HepG2 (cell line): ENCODE measurements around the gene DPEP3.

Experiments used
- CENPX ChIP-seq: sonication (generic); formaldehyde crosslinking; IDR thresholded peaks from 2 replicates; pipeline ENCODE4 v1.9.0; 2021; ENCODE audit warnings: mild to moderate bottlenecking, missing genetic modification reagents, moderate library complexity
- FIP1L1 ChIP-seq: fragments of 200-400 bp; formaldehyde crosslinking; IDR thresholded peaks from 2 replicates; pipeline ENCODE4 v1.6.1; 2018; ENCODE audit warnings: low read depth, mild to moderate bottlenecking, low read length, moderate library complexity, borderline replicate concordance; ENCODE audit not compliant: insufficient read depth
- KLF6 ChIP-seq: IDR thresholded peaks from 2 replicates; pipeline ENCODE4 v1.8.0; 2016; ENCODE audit warnings: missing biosample characterization, missing genetic modification reagents
- MXI1 ChIP-seq: IDR thresholded peaks from 3 replicates; pipeline ENCODE4 v1.6.1; 2012; ENCODE audit warnings: low read depth, low read length, inconsistent platforms, borderline replicate concordance
- RAD21 ChIP-seq: fragments of 450-650 bp; formaldehyde crosslinking; IDR thresholded peaks from 2 replicates; pipeline ENCODE4 v1.5.0; 2020; ENCODE audit warnings: mild to moderate bottlenecking
- ZNF282 ChIP-seq: fragments of 450-650 bp; IDR thresholded peaks from 2 replicates; pipeline ENCODE4 v1.6.1; 2018; ENCODE audit not compliant: partially characterized antibody
- ZNF354B ChIP-seq: sonication (generic); formaldehyde crosslinking; IDR thresholded peaks from 2 replicates; pipeline ENCODE4 v1.8.0; 2022; ENCODE audit warnings: mild to moderate bottlenecking, missing genetic modification reagents
- ZNF746 ChIP-seq: sonication (generic); formaldehyde crosslinking; IDR thresholded peaks from 2 replicates; pipeline ENCODE4 v1.8.0; 2022; ENCODE audit warnings: mild to moderate bottlenecking, missing genetic modification reagents
- TF ChIP-seq, protein P1 (sequence below): IDR thresholded peaks from 2 replicates; pipeline ENCODE4 v1.6.1; 2012; ENCODE audit warnings: inconsistent platforms
- TF ChIP-seq, protein P2 (sequence below), 2 experiments: IDR thresholded peaks; 2 replicates each; pipeline ENCODE4 v1.6.1; 2011 to 2012; ENCODE audit warnings: low read length in 2 of 2, borderline replicate concordance in 1 of 2, low read depth in 1 of 2, mild to moderate bottlenecking in 1 of 2, moderate library complexity in 1 of 2

DNA sequence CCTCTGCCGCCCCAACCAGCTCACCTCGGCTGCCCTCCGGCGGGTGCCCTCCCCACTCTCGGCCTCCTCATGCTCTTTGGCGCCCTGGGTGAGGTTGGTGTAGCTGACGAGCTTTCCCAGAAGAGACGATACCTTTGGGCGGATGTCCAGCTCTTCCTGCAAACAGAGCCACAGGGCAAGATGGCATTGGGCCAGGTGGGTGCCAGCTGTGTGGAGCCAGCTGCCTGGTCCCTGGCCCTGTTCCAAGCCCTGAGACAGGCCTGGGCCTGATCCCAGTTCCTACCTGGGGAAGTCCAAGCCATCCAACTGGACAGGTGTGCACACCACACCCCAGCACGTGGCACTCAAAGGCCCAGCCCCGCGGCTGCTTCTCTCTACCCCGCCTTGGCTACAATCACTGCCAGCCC, 18.7 kb downstream of the DPEP3 start:
- TF ChIP-seq CENPX (CRISPR knock-in tag): no peak
- TF ChIP-seq, protein P1, sequence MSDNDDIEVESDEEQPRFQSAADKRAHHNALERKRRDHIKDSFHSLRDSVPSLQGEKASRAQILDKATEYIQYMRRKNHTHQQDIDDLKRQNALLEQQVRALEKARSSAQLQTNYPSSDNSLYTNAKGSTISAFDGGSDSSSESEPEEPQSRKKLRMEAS: no peak
- no peak for TF ChIP-seq RAD21
- no peak for TF ChIP-seq MXI1
- TF ChIP-seq ZNF354B: no peak
- TF ChIP-seq KLF6: no peak
- TF ChIP-seq ZNF282: no peak
- TF ChIP-seq ZNF746 (CRISPR knock-in tag): no peak
- TF ChIP-seq, protein P2, sequence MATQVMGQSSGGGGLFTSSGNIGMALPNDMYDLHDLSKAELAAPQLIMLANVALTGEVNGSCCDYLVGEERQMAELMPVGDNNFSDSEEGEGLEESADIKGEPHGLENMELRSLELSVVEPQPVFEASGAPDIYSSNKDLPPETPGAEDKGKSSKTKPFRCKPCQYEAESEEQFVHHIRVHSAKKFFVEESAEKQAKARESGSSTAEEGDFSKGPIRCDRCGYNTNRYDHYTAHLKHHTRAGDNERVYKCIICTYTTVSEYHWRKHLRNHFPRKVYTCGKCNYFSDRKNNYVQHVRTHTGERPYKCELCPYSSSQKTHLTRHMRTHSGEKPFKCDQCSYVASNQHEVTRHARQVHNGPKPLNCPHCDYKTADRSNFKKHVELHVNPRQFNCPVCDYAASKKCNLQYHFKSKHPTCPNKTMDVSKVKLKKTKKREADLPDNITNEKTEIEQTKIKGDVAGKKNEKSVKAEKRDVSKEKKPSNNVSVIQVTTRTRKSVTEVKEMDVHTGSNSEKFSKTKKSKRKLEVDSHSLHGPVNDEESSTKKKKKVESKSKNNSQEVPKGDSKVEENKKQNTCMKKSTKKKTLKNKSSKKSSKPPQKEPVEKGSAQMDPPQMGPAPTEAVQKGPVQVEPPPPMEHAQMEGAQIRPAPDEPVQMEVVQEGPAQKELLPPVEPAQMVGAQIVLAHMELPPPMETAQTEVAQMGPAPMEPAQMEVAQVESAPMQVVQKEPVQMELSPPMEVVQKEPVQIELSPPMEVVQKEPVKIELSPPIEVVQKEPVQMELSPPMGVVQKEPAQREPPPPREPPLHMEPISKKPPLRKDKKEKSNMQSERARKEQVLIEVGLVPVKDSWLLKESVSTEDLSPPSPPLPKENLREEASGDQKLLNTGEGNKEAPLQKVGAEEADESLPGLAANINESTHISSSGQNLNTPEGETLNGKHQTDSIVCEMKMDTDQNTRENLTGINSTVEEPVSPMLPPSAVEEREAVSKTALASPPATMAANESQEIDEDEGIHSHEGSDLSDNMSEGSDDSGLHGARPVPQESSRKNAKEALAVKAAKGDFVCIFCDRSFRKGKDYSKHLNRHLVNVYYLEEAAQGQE (IDR thresholded peaks at IDR 0.05; ENCODE audit: borderline replicate concordance in 1 of 2, low read depth in 1 of 2, low read length in 2 of 2): no peak
- no peak for TF ChIP-seq FIP1L1
